ENCODE results near the gene NPTX1.

The NPTX1 gene

GRCh38 chr17:80427366-80428282 lies 48.8 kb downstream of the NPTX1 start:
- Histone ChIP-seq H2BK15ac (ENCODE audit: low read depth, poor library complexity, severe bottlenecking) (no peak overlapping the region), H3K18ac (ENCODE audit: low read depth in 1 of 2, low read length in 2 of 2) (no peak overlapping the region), H3K4me2 (ENCODE audit: low read length, poor library complexity, severe bottlenecking) (no peak overlapping the region), H3K9ac (ENCODE audit: low read length) (no peak overlapping the region), H3K4me3 (ENCODE audit: insufficient read depth in 1 of 2, low read depth in 1 of 2, low read length in 2 of 2) (no peak overlapping the region), H3K27me3 (ENCODE audit: control insufficient read depth in 1 of 2, insufficient read depth in 1 of 2, low read length in 2 of 2) (peaks cover 0 to 12% of the 10 kb centered on the region in 2 experiments), H2AFZ (ENCODE audit: low read depth, low read length) (no peak overlapping the region), H3K36me3 (ENCODE audit: control insufficient read depth in 1 of 2, insufficient read depth in 2 of 2, low read depth in 1 of 2, low read length in 2 of 2) (peaks cover 10 to 19% of the 10 kb centered on the region in 2 experiments), H3K79me1 (replicated peaks; ENCODE audit: low read length, poor library complexity, severe bottlenecking) (no peaks in the 10 kb centered on the region), H2BK5ac (ENCODE audit: low read depth, low read length, poor library complexity, severe bottlenecking) (no peak overlapping the region), H3K27ac (ENCODE audit: low read length, poor library complexity, severe bottlenecking) (no peak overlapping the region), H3K4me1 (ENCODE audit: control insufficient read depth, insufficient read depth, low read depth, low read length) (peaks cover 7% of the 10 kb centered on the region), H3K14ac (ENCODE audit: low read length in 2 of 2) (no peak overlapping the region), H3K23ac (ENCODE audit: low read length in 2 of 2) (no peak overlapping the region), H4K8ac (ENCODE audit: low read length) (no peak overlapping the region), H3K4ac (ENCODE audit: low read depth in 1 of 2, low read length in 2 of 2) (no peak overlapping the region), H2BK12ac (ENCODE audit: low read length in 2 of 2) (no peak overlapping the region), H2AK5ac (ENCODE audit: low read length, severe bottlenecking) (no peak overlapping the region), H4K91ac (ENCODE audit: low read length) (no peak overlapping the region), H3K9me3 (ENCODE audit: control insufficient read depth, low read length) (no peaks in the 10 kb centered on the region), H2BK120ac (ENCODE audit: low read depth, low read length) (no peak overlapping the region)
- WGBS: 84% methylated on average over 27 of the region's 27 CpGs
- DNase-seq: no peak

- Histone ChIP-seq H4K91ac (ENCODE audit: low read length) (no peak overlapping the region), H3K14ac (ENCODE audit: low read length in 2 of 2) (no peak overlapping the region), H2BK12ac (ENCODE audit: low read length in 2 of 2) (peak overlapping the region in 1 of 2 experiments; percentile 31), H2BK5ac (ENCODE audit: low read depth, low read length, poor library complexity, severe bottlenecking) (no peak overlapping the region), H3K27me3 (ENCODE audit: control insufficient read depth in 1 of 2, insufficient read depth in 1 of 2, low read length in 2 of 2) (peaks cover 0 to 11% of the 10 kb centered on the region in 2 experiments), H2AK5ac (ENCODE audit: low read length, severe bottlenecking) (no peak overlapping the region), H3K27ac (ENCODE audit: low read length, poor library complexity, severe bottlenecking) (no peak overlapping the region), H3K18ac (ENCODE audit: low read depth in 1 of 2, low read length in 2 of 2) (peak overlapping the region in 1 of 2 experiments; percentile 58), H3K4me1 (ENCODE audit: control insufficient read depth, insufficient read depth, low read depth, low read length) (peaks cover 7% of the 10 kb centered on the region), H3K4me3 (ENCODE audit: insufficient read depth in 1 of 2, low read depth in 1 of 2, low read length in 2 of 2) (no peak overlapping the region), H3K79me1 (replicated peaks; ENCODE audit: low read length, poor library complexity, severe bottlenecking) (no peaks in the 10 kb centered on the region), H3K23ac (ENCODE audit: low read length in 2 of 2) (no peak overlapping the region), H3K36me3 (ENCODE audit: control insufficient read depth in 1 of 2, insufficient read depth in 2 of 2, low read depth in 1 of 2, low read length in 2 of 2) (peaks cover 10 to 19% of the 10 kb centered on the region in 2 experiments), H3K4me2 (ENCODE audit: low read length, poor library complexity, severe bottlenecking) (no peak overlapping the region), H2AFZ (ENCODE audit: low read depth, low read length) (no peak overlapping the region), H3K9ac (ENCODE audit: low read length) (peak overlapping the region; percentile 8), H2BK15ac (ENCODE audit: low read depth, poor library complexity, severe bottlenecking) (no peak overlapping the region), H4K8ac (ENCODE audit: low read length) (no peak overlapping the region), H2BK120ac (ENCODE audit: low read depth, low read length) (no peak overlapping the region), H3K9me3 (ENCODE audit: control insufficient read depth, low read length) (no peaks in the 10 kb centered on the region), H3K4ac (ENCODE audit: low read depth in 1 of 2, low read length in 2 of 2) (peak overlapping the region in 1 of 2 experiments; percentile 4)
- WGBS: 41% methylated on average over 24 of the region's 24 CpGs
- DNase-seq: peak; percentile 72
These were observed 49.6 kb downstream of the NPTX1 start for GRCh38 chr17:80426671-80427326.

- no peak overlapping the region for H2BK12ac ChIP-seq (ENCODE audit: low read length in 2 of 2)
- H3K27me3 ChIP-seq (ENCODE audit: control insufficient read depth in 1 of 2, insufficient read depth in 1 of 2, low read length in 2 of 2): peaks cover 0 to 8% of the 10 kb centered on the region in 2 experiments
- no peak overlapping the region for H4K8ac ChIP-seq (ENCODE audit: low read length)
- H2BK15ac ChIP-seq (ENCODE audit: low read depth, poor library complexity, severe bottlenecking): no peak overlapping the region
- H3K79me1 ChIP-seq (replicated peaks; ENCODE audit: low read length, poor library complexity, severe bottlenecking): peaks cover 5% of the 10 kb centered on the region
- peaks cover 8% of the 10 kb centered on the region for H3K4me1 ChIP-seq (ENCODE audit: control insufficient read depth, insufficient read depth, low read depth, low read length)
- H3K9ac ChIP-seq (ENCODE audit: low read length): no peak overlapping the region
- no peak overlapping the region for H3K4ac ChIP-seq (ENCODE audit: low read depth in 1 of 2, low read length in 2 of 2)
- WGBS: 79% methylated on average over 9 of the region's 9 CpGs
- H2BK120ac ChIP-seq (ENCODE audit: low read depth, low read length): no peak overlapping the region
- no peak overlapping the region for H2BK5ac ChIP-seq (ENCODE audit: low read depth, low read length, poor library complexity, severe bottlenecking)
- no peak overlapping the region for H2AK5ac ChIP-seq (ENCODE audit: low read length, severe bottlenecking)
- H3K18ac ChIP-seq (ENCODE audit: low read depth in 1 of 2, low read length in 2 of 2): no peak overlapping the region
- no peak overlapping the region for H2AFZ ChIP-seq (ENCODE audit: low read depth, low read length)
- no peak overlapping the region for H3K14ac ChIP-seq (ENCODE audit: low read length in 2 of 2)
- H3K4me3 ChIP-seq (ENCODE audit: insufficient read depth in 1 of 2, low read depth in 1 of 2, low read length in 2 of 2): no peak overlapping the region
- H3K4me2 ChIP-seq (ENCODE audit: low read length, poor library complexity, severe bottlenecking): no peak overlapping the region
- H3K36me3 ChIP-seq (ENCODE audit: control insufficient read depth in 1 of 2, insufficient read depth in 2 of 2, low read depth in 1 of 2, low read length in 2 of 2): peaks cover 10 to 19% of the 10 kb centered on the region in 2 experiments
- H4K91ac ChIP-seq (ENCODE audit: low read length): no peak overlapping the region
- no peak overlapping the region for H3K27ac ChIP-seq (ENCODE audit: low read length, poor library complexity, severe bottlenecking)
- no peak overlapping the region for H3K23ac ChIP-seq (ENCODE audit: low read length in 2 of 2)
- no peak for DNase-seq
- no peaks in the 10 kb centered on the region for H3K9me3 ChIP-seq (ENCODE audit: control insufficient read depth, low read length)
These were observed 50.5 kb downstream of the NPTX1 start for GRCh38 chr17:80425835-80426426.

Data from mesenchymal stem cell (in vitro differentiated cells and primary cell).